Panc1 (cell line): Measurements from ENCODE around the gene IGFL1.

ENCODE experiments used
- SIN3A ChIP-seq: IDR thresholded peaks from 2 replicates; pipeline ENCODE4 v1.6.1; 2012; ENCODE audit warnings: low read depth, mild to moderate bottlenecking, low read length, moderate library complexity, borderline replicate concordance; ENCODE audit not compliant: insufficient read depth
- TF ChIP-seq, protein P1 (sequence below): fragments of 450-650 bp; IDR thresholded peaks from 2 replicates; pipeline ENCODE4 v1.5.1; 2017; ENCODE audit warnings: mild to moderate bottlenecking
- TF ChIP-seq, protein P2 (sequence below), 2 experiments: IDR thresholded peaks; 2 replicates each; pipeline ENCODE4 v1.6.1; 2011 to 2012; ENCODE audit warnings: low read depth in 2 of 2, control low read depth in 1 of 2, low read length in 1 of 2, mild to moderate bottlenecking in 1 of 2, moderate library complexity in 1 of 2; ENCODE audit not compliant: insufficient read depth in 1 of 2

DNA sequence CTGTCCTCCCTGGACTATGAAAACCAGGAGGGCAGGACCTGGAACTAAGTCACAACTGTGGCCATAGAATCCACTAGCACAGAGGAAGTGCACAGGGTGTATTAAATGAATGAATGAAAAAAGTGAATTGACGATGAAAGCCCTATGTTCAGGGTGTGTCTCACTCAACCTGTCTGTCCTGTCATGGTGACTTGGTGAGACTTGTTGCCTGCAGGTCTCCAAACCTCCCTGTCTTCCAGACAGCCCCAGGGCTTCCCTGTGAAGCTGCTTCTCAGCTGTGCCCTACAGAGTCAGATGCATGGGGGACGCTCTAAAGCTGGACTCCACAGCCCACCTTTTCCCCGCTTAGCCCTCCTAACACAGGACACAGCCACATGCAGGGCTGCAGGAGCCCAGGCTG lies 4.8 kb upstream of the IGFL1 start:
- TF ChIP-seq, protein P1, sequence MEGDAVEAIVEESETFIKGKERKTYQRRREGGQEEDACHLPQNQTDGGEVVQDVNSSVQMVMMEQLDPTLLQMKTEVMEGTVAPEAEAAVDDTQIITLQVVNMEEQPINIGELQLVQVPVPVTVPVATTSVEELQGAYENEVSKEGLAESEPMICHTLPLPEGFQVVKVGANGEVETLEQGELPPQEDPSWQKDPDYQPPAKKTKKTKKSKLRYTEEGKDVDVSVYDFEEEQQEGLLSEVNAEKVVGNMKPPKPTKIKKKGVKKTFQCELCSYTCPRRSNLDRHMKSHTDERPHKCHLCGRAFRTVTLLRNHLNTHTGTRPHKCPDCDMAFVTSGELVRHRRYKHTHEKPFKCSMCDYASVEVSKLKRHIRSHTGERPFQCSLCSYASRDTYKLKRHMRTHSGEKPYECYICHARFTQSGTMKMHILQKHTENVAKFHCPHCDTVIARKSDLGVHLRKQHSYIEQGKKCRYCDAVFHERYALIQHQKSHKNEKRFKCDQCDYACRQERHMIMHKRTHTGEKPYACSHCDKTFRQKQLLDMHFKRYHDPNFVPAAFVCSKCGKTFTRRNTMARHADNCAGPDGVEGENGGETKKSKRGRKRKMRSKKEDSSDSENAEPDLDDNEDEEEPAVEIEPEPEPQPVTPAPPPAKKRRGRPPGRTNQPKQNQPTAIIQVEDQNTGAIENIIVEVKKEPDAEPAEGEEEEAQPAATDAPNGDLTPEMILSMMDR: no peak
- no peak for TF ChIP-seq SIN3A
- TF ChIP-seq, protein P2, sequence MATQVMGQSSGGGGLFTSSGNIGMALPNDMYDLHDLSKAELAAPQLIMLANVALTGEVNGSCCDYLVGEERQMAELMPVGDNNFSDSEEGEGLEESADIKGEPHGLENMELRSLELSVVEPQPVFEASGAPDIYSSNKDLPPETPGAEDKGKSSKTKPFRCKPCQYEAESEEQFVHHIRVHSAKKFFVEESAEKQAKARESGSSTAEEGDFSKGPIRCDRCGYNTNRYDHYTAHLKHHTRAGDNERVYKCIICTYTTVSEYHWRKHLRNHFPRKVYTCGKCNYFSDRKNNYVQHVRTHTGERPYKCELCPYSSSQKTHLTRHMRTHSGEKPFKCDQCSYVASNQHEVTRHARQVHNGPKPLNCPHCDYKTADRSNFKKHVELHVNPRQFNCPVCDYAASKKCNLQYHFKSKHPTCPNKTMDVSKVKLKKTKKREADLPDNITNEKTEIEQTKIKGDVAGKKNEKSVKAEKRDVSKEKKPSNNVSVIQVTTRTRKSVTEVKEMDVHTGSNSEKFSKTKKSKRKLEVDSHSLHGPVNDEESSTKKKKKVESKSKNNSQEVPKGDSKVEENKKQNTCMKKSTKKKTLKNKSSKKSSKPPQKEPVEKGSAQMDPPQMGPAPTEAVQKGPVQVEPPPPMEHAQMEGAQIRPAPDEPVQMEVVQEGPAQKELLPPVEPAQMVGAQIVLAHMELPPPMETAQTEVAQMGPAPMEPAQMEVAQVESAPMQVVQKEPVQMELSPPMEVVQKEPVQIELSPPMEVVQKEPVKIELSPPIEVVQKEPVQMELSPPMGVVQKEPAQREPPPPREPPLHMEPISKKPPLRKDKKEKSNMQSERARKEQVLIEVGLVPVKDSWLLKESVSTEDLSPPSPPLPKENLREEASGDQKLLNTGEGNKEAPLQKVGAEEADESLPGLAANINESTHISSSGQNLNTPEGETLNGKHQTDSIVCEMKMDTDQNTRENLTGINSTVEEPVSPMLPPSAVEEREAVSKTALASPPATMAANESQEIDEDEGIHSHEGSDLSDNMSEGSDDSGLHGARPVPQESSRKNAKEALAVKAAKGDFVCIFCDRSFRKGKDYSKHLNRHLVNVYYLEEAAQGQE (IDR thresholded peaks at IDR 0.05; ENCODE audit: insufficient read depth in 1 of 2, low read depth in 2 of 2, low read length in 1 of 2): no peak
